CD4-positive, alpha-beta memory T cell (primary cell): Measurements from ENCODE around the gene LLGL2. TPM values are rescaled to one million over a fixed set of nuclear protein-coding genes. Genes with fewer than 3 reads are reported as not detected.

ENCODE experiments used
- CTCF ChIA-PET: fragments of 350-600 bp; sonication (Branson Sonifier 250); formaldehyde crosslinking; loops from one replicate; lab custom pipeline; 2021; ENCODE audit warnings: inconsistent platforms; ENCODE audit not compliant: partially characterized antibody; lab: Charles Lee
- POLR2A ChIA-PET: fragments of 350-600 bp; sonication (Branson Sonifier 250); formaldehyde crosslinking; loops from one replicate; lab custom pipeline; 2021; ENCODE audit not compliant: partially characterized antibody; lab: Charles Lee
- DNase-seq, 5 donors: peaks; one replicate each; pipeline versions ENCODE4 v3.0.0 to v3.0.0-alpha.2; 2020 to 2022; ENCODE audit warnings: mixed read lengths in 1 of 5
- H3K27ac ChIP-seq: one replicate; pipeline ENCODE4 v1.7.0; 2013; ENCODE audit warnings: low read depth, low read length
- H3K27me3 ChIP-seq: 2 replicates; pipeline ENCODE4 v1.7.0; 2013; ENCODE audit warnings: mild to moderate bottlenecking, low read length, moderate library complexity; ENCODE audit not compliant: insufficient read depth
- H3K36me3 ChIP-seq: 2 replicates; pipeline ENCODE4 v1.7.0; 2013; ENCODE audit warnings: mild to moderate bottlenecking, low read length, moderate library complexity; ENCODE audit not compliant: insufficient read depth
- H3K4me1 ChIP-seq: 2 replicates; pipeline ENCODE4 v1.7.0; 2013; ENCODE audit warnings: mild to moderate bottlenecking, low read length, moderate library complexity; ENCODE audit not compliant: insufficient read depth
- H3K4me3 ChIP-seq, 2 donors: one replicate each; pipeline ENCODE4 v1.7.0; 2013; ENCODE audit warnings: low read length in 2 of 2, mild to moderate bottlenecking in 1 of 2
- H3K9me3 ChIP-seq, 2 donors: one replicate each; pipeline ENCODE4 v1.7.0; 2013; ENCODE audit warnings: low read length in 2 of 2, control low read depth in 1 of 2; ENCODE audit not compliant: control insufficient read depth in 1 of 2
- H3K27ac Mint-ChIP-seq, 7 donors: one replicate each; pipeline ENCODE4 v1.8.0; 2020 to 2021; ENCODE audit warnings: mixed read lengths in 7 of 7, mild to moderate bottlenecking in 6 of 7, inconsistent platforms in 3 of 7, moderate library complexity in 3 of 7
- H3K27me3 Mint-ChIP-seq, 2 donors: one replicate each; pipeline ENCODE4 v1.8.0; 2020 to 2021; ENCODE audit warnings: mixed read lengths in 2 of 2
- H3K36me3 Mint-ChIP-seq, 2 donors: one replicate each; pipeline ENCODE4 v1.8.0; 2020 to 2021; ENCODE audit warnings: mixed read lengths in 2 of 2, inconsistent platforms in 1 of 2, mild to moderate bottlenecking in 1 of 2
- H3K4me1 Mint-ChIP-seq, 4 donors: one replicate each; pipeline ENCODE4 v1.8.0; 2020 to 2021; ENCODE audit warnings: mixed read lengths in 4 of 4, mild to moderate bottlenecking in 1 of 4
- H3K4me3 Mint-ChIP-seq, 8 donors: one replicate each; pipeline ENCODE4 v1.8.0; 2020 to 2021; ENCODE audit warnings: mixed read lengths in 8 of 8, mild to moderate bottlenecking in 7 of 8, moderate library complexity in 6 of 8, inconsistent platforms in 3 of 8
- H3K9me3 Mint-ChIP-seq, 8 donors: one replicate each; pipeline ENCODE4 v1.8.0; 2020 to 2021; ENCODE audit warnings: mixed read lengths in 8 of 8, mild to moderate bottlenecking in 5 of 8, inconsistent platforms in 3 of 8, moderate library complexity in 1 of 8
- intact Hi-C: fragments of 100-400 bp; cut with micrococcal nuclease; formaldehyde crosslinking; loops from one replicate; pipeline ENCODE4 v1.15.1; 2023
- polyA plus RNA-seq, 2 donors: library from polyadenylated mRNA; unstranded; fragments of 300-500 nt; fragmentation: Illumina TruSeq; gene quantifications; one replicate each; pipeline ENCODE4 v1.2.3, GENCODE V29; 2021
- total RNA-seq, 2 experiments: library from RNA; stranded (reverse); gene quantifications; one replicate each; pipeline ENCODE4 v1.2.3, GENCODE V29; 2021

The LLGL2 gene
- total and polyA plus RNA-seq, 4 experiments from 2014 or later: 19.3 to 43.6 (median 32.2) TPM

- DNase-seq: no peak
- Mint-ChIP-seq H3K36me3 (peaks cover 11 to 12% of the 10 kb centered on the region in 2 donors), H3K27me3 (no peaks in the 10 kb centered on the region), H3K9me3 (no peaks in the 10 kb centered on the region), H3K4me3 (no peak overlapping the region), H3K27ac (no peak overlapping the region), H3K4me1 (no peaks in the 10 kb centered on the region)
- Histone ChIP-seq H3K27me3 (no peaks in the 10 kb centered on the region), H3K36me3 (no peaks in the 10 kb centered on the region), H3K9me3 (no peaks in the 10 kb centered on the region), H3K27ac (no peak overlapping the region), H3K4me3 (no peak overlapping the region), H3K4me1 (no peaks in the 10 kb centered on the region)
- CTCF ChIA-PET: no interaction called here
- intact Hi-C loops: no loop called here
- POLR2A ChIA-PET: no interaction called here
Observed at GRCh38 chr17:75570772-75571171, 45.3 kb downstream of the LLGL2 start.

GRCh38 chr17:75571197-75571884 is 45.8 kb downstream of the LLGL2 start:
- H3K27ac Mint-ChIP-seq: no peak overlapping the region
- Histone ChIP-seq H3K36me3 (no peaks in the 10 kb centered on the region), H3K4me3 (no peak overlapping the region), H3K27ac (no peak overlapping the region), H3K9me3 (no peaks in the 10 kb centered on the region), H3K4me1 (no peaks in the 10 kb centered on the region), H3K27me3 (no peaks in the 10 kb centered on the region)
- ChIA-PET CTCF (no interaction called here), POLR2A (no interaction called here)
- no peaks in the 10 kb centered on the region for H3K27me3 Mint-ChIP-seq
- H3K4me1 Mint-ChIP-seq: no peaks in the 10 kb centered on the region
- no peaks in the 10 kb centered on the region for H3K9me3 Mint-ChIP-seq
- DNase-seq: no peak
- H3K4me3 Mint-ChIP-seq: no peak overlapping the region
- intact Hi-C loops: no loop called here
- H3K36me3 Mint-ChIP-seq: peaks cover 6% of the 10 kb centered on the region in 2 donors

- POLR2A ChIA-PET: no interaction called here
- H3K4me3 Mint-ChIP-seq: no peak overlapping the region
- Histone ChIP-seq H3K27ac (no peak overlapping the region), H3K36me3 (no peaks in the 10 kb centered on the region), H3K9me3 (no peaks in the 10 kb centered on the region), H3K4me1 (no peaks in the 10 kb centered on the region), H3K27me3 (no peaks in the 10 kb centered on the region), H3K4me3 (no peak overlapping the region)
- peaks cover under 1 to 1% of the 10 kb centered on the region in 2 donors for H3K36me3 Mint-ChIP-seq
- no peaks in the 10 kb centered on the region for H3K27me3 Mint-ChIP-seq
- no peaks in the 10 kb centered on the region for H3K9me3 Mint-ChIP-seq
- CTCF ChIA-PET: interaction anchor here (0.6 kb wide), 1 partner anchor 35 kb away, joined by 3 read pairs; no protein-coding TSS in a partner anchor
- H3K4me1 Mint-ChIP-seq: no peaks in the 10 kb centered on the region
- H3K27ac Mint-ChIP-seq: no peak overlapping the region
- no peak for DNase-seq
- intact Hi-C loops: no loop called here
Observed at GRCh38 chr17:75571885-75572215, 46.4 kb downstream of the LLGL2 start.

GRCh38 chr17:75572713-75573539 is 47.4 kb downstream of the LLGL2 start:
- Mint-ChIP-seq H3K4me1 (no peaks in the 10 kb centered on the region), H3K27me3 (no peaks in the 10 kb centered on the region), H3K4me3 (no peak overlapping the region), H3K9me3 (no peaks in the 10 kb centered on the region), H3K27ac (no peak overlapping the region), H3K36me3 (no peaks in the 10 kb centered on the region)
- Histone ChIP-seq H3K9me3 (no peaks in the 10 kb centered on the region), H3K36me3 (no peaks in the 10 kb centered on the region), H3K27ac (no peak overlapping the region), H3K4me3 (no peak overlapping the region), H3K4me1 (no peaks in the 10 kb centered on the region), H3K27me3 (no peaks in the 10 kb centered on the region)
- ChIA-PET CTCF (interaction anchor here (0.6 to 0.7 kb wide), 2 partner anchors 34 to 41 kb away, joined by 3 read pairs; no protein-coding TSS in a partner anchor), POLR2A (no interaction called here)
- no peak for DNase-seq
- intact Hi-C loops: no loop called here

GRCh38 chr17:75573540-75573957 is 48.1 kb downstream of the LLGL2 start:
- intact Hi-C loops: no loop called here
- Mint-ChIP-seq H3K36me3 (no peaks in the 10 kb centered on the region), H3K4me1 (no peaks in the 10 kb centered on the region), H3K9me3 (no peaks in the 10 kb centered on the region), H3K4me3 (no peak overlapping the region), H3K27ac (no peak overlapping the region), H3K27me3 (no peaks in the 10 kb centered on the region)
- H3K27me3 ChIP-seq: no peaks in the 10 kb centered on the region
- H3K36me3 ChIP-seq: no peaks in the 10 kb centered on the region
- no peaks in the 10 kb centered on the region for H3K4me1 ChIP-seq
- POLR2A ChIA-PET: no interaction called here
- H3K9me3 ChIP-seq: no peaks in the 10 kb centered on the region
- CTCF ChIA-PET: no interaction called here
- H3K4me3 ChIP-seq: no peak overlapping the region
- H3K27ac ChIP-seq: no peak overlapping the region
- no peak for DNase-seq

GRCh38 chr17:75573994-75574393 is 48.5 kb downstream of the LLGL2 start:
- H3K36me3 ChIP-seq: no peaks in the 10 kb centered on the region
- CTCF ChIA-PET: no interaction called here
- no peaks in the 10 kb centered on the region for H3K4me1 Mint-ChIP-seq
- no peak overlapping the region for H3K27ac Mint-ChIP-seq
- H3K27ac ChIP-seq: no peak overlapping the region
- no peaks in the 10 kb centered on the region for H3K4me1 ChIP-seq
- H3K36me3 Mint-ChIP-seq: no peaks in the 10 kb centered on the region
- no peak for DNase-seq
- peaks cover 0 to 1% (median 0%) of the 10 kb centered on the region in 8 donors for H3K9me3 Mint-ChIP-seq
- no peaks in the 10 kb centered on the region for H3K9me3 ChIP-seq
- intact Hi-C loops: no loop called here
- no peak overlapping the region for H3K4me3 ChIP-seq
- no peak overlapping the region for H3K4me3 Mint-ChIP-seq
- no peaks in the 10 kb centered on the region for H3K27me3 Mint-ChIP-seq
- no peaks in the 10 kb centered on the region for H3K27me3 ChIP-seq
- POLR2A ChIA-PET: no interaction called here

GRCh38 chr17:75574404-75575036 is 49.0 kb downstream of the LLGL2 start:
- H3K4me3 ChIP-seq: no peak overlapping the region
- ChIA-PET POLR2A (no interaction called here), CTCF (no interaction called here)
- intact Hi-C loops: no loop called here
- H3K36me3 Mint-ChIP-seq: no peaks in the 10 kb centered on the region
- H3K4me3 Mint-ChIP-seq: no peak overlapping the region
- no peaks in the 10 kb centered on the region for H3K4me1 ChIP-seq
- no peaks in the 10 kb centered on the region for H3K4me1 Mint-ChIP-seq
- no peaks in the 10 kb centered on the region for H3K27me3 Mint-ChIP-seq
- H3K9me3 Mint-ChIP-seq: peaks cover 0 to 1% (median 0%) of the 10 kb centered on the region in 8 donors
- no peak overlapping the region for H3K27ac ChIP-seq
- no peak overlapping the region for H3K27ac Mint-ChIP-seq
- H3K9me3 ChIP-seq: no peaks in the 10 kb centered on the region
- H3K36me3 ChIP-seq: no peaks in the 10 kb centered on the region
- no peaks in the 10 kb centered on the region for H3K27me3 ChIP-seq
- DNase-seq: no peak
